ENCODE results near the gene LIPE.

DNA sequence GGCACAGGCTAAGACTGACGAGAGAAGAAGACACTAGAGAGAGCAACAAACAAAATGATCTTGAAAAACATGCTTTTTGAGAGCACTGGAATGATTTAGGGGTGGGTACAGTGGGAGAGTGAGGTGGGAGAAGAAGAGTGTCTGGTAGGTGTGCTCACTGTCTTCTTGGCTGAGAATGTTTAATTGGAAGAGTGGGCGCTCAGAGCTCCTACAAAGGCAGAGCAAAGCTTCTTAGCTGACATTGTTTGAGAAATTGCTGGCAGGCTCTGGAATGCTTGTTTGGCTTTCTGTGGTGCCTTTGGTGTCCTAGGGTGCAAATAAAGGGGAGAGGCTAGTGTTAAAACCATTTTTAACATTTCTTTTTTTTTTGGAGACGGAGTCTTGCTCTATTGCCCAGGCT, 1.5 kb upstream of the LIPE start:
- TF ChIP-seq, protein P1, sequence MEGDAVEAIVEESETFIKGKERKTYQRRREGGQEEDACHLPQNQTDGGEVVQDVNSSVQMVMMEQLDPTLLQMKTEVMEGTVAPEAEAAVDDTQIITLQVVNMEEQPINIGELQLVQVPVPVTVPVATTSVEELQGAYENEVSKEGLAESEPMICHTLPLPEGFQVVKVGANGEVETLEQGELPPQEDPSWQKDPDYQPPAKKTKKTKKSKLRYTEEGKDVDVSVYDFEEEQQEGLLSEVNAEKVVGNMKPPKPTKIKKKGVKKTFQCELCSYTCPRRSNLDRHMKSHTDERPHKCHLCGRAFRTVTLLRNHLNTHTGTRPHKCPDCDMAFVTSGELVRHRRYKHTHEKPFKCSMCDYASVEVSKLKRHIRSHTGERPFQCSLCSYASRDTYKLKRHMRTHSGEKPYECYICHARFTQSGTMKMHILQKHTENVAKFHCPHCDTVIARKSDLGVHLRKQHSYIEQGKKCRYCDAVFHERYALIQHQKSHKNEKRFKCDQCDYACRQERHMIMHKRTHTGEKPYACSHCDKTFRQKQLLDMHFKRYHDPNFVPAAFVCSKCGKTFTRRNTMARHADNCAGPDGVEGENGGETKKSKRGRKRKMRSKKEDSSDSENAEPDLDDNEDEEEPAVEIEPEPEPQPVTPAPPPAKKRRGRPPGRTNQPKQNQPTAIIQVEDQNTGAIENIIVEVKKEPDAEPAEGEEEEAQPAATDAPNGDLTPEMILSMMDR (conservative IDR thresholded peaks at IDR 0.05; ENCODE audit: low read depth, low read length) = no peak
- TF ChIP-seq EZH2 (IDR thresholded peaks at IDR 0.05; ENCODE audit: low read length, unreplicated experiment) = no peak

Measured in PC-3 (cell line).